ENCODE measurements around the gene RAMAC.

- no peak for TF ChIP-seq CTCF (IDR thresholded peaks at IDR 0.05; ENCODE audit: borderline replicate concordance, extremely low read depth, low read length, poor library complexity, severe bottlenecking)
- no peak for TF ChIP-seq EZH2 (IDR thresholded peaks at IDR 0.05; ENCODE audit: borderline replicate concordance, low read depth, low read length, severe bottlenecking)
Measured at GRCh38 chr15:82980981-82981380, 5.0 kb upstream of the RAMAC start.

All from DND-41 (cell line).